NT2/D1 (cell line): Measurements from ENCODE around the gene NLRC5.

ENCODE experiments used
- YY1 ChIP-seq: IDR thresholded peaks from 2 replicates; pipeline ENCODE4 v1.6.1; 2011; ENCODE audit not compliant: insufficient read length, insufficient read depth
- ZNF274 ChIP-seq: IDR thresholded peaks from 2 replicates; pipeline ENCODE4 v1.6.1; 2011; ENCODE audit warnings: mild to moderate bottlenecking, low read depth, low read length

- TF ChIP-seq ZNF274 (no peak), YY1 (no peak)
These were observed 141.6 kb downstream of the NLRC5 start for GRCh38 chr16:57130950-57131321.
